ENCODE measurements around the gene PRKAR1B.
"Not testable (repeated sequence)": the region's sequence is repeated elsewhere in the genome, so short reads cannot be mapped to it uniquely, and the experiment has no call there.

DNA sequence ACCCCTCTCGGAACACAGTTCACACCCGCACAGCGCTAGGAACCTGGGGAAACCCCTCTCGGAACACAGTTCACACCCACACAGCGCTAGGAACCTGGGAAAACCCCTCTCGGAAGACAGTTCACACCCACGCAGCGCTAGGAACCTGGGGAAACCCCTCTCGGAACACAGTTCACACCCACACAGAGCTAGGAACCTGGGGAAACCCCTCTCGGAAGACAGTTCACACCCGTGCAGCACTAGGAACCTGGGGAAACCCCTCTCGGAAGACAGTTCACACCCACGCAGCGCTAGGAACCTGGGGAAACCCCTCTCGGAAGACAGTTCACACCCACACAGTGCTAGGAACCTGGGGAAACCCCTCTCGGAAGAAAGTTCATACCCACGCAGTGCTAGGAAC is 74.9 kb downstream of the PRKAR1B start:
- TF ChIP-seq, protein P1, sequence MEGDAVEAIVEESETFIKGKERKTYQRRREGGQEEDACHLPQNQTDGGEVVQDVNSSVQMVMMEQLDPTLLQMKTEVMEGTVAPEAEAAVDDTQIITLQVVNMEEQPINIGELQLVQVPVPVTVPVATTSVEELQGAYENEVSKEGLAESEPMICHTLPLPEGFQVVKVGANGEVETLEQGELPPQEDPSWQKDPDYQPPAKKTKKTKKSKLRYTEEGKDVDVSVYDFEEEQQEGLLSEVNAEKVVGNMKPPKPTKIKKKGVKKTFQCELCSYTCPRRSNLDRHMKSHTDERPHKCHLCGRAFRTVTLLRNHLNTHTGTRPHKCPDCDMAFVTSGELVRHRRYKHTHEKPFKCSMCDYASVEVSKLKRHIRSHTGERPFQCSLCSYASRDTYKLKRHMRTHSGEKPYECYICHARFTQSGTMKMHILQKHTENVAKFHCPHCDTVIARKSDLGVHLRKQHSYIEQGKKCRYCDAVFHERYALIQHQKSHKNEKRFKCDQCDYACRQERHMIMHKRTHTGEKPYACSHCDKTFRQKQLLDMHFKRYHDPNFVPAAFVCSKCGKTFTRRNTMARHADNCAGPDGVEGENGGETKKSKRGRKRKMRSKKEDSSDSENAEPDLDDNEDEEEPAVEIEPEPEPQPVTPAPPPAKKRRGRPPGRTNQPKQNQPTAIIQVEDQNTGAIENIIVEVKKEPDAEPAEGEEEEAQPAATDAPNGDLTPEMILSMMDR (tag by site-specific recombination; IDR thresholded peaks at IDR 0.05) = not testable (repeated sequence)
- TF ChIP-seq ZBTB8A, ZNF501, ZNF558 (tag by site-specific recombination; IDR thresholded peaks at IDR 0.05): not testable (repeated sequence)
